HFF-Myc (cell line): ENCODE results near the gene ACP7.
A peak's percentile ranks its signal among the peaks of the same experiment; 100 is the strongest.

Experiments
- DNase-seq: peaks from one replicate; pipeline ENCODE4 v3.0.0-alpha.2; 2011; ENCODE audit warnings: low read depth; ENCODE audit errors: extremely low read depth
- H3K4me3 ChIP-seq: replicated peaks from 2 replicates; pipeline ENCODE4 v1.5.1; 2011; ENCODE audit warnings: low read depth, mild to moderate bottlenecking, control low read depth, low read length
- CTCF ChIP-seq: IDR thresholded peaks from 2 replicates; pipeline ENCODE4 v1.5.1; 2012; ENCODE audit warnings: mild to moderate bottlenecking, low read depth, low read length, control low read depth; ENCODE audit errors: missing control alignments

Gene ACP7

GRCh38 chr19:39047073-39047472 is 37.1 kb upstream of the ACP7 start:
- no peak for DNase-seq
- H3K4me3 ChIP-seq = no peak overlapping the region
- TF ChIP-seq CTCF = no peak

GRCh38 chr19:39052243-39052746 is 31.9 kb upstream of the ACP7 start:
- no peak overlapping the region for H3K4me3 ChIP-seq
- no peak for DNase-seq
- TF ChIP-seq CTCF = peak; percentile 89

- no peak for DNase-seq
- H3K4me3 ChIP-seq = no peak overlapping the region
- TF ChIP-seq CTCF = no peak
These were observed 31.3 kb upstream of the ACP7 start for GRCh38 chr19:39052846-39053245.

- no peak for DNase-seq
- H3K4me3 ChIP-seq = no peak overlapping the region
- TF ChIP-seq CTCF = no peak
These were observed 30.7 kb upstream of the ACP7 start for GRCh38 chr19:39053276-39054090.

- H3K4me3 ChIP-seq = no peak overlapping the region
- no peak for DNase-seq
- no peak for TF ChIP-seq CTCF
These were observed 30.1 kb upstream of the ACP7 start for GRCh38 chr19:39054091-39054470.

DNA sequence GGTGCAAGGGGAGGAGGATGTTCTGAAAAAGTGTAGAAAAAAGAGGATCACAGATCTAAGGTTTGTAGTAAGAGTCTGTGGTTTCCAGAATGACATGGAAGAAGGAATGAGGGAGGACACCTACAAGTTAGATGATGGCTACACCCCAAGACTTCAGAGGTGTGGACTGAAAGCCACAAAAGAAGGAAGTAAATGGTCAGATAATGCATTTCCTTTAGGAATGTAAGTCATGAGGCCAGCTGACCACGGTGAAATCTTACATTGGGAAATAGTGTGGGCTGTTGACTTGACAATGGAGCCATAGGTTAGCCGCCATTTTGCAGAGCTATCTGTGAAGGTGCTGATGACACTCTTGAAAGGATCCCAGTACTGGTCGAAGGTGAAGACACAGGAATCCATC is 26.6 kb upstream of the ACP7 start:
- H3K4me3 ChIP-seq = no peak overlapping the region
- no peak for DNase-seq
- TF ChIP-seq CTCF = no peak

DNA sequence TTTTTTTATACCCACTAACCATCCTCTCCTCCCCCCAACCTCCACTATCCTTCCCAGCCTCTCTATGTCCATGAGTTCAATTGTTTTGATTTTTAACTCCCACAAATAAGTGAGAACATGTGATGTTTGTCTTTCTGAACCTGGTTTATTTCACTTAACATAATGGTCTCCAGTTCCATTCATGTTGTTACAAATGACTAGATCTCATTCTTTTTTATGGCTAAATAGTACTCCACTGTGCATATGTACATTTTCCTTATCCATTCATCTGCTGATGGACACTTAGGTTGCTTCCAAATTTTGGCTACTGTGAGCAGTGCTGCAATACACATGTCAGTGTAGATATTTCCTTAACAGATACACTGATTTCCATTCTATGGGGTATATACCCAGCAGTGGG is 24.9 kb upstream of the ACP7 start:
- TF ChIP-seq CTCF = no peak
- DNase-seq = no peak
- no peak overlapping the region for H3K4me3 ChIP-seq
